C4-2B (cell line): ENCODE measurements around the gene CFAP97D2.
"Not testable (repeated sequence)": the region's sequence is repeated elsewhere in the genome, so short reads cannot be mapped to it uniquely, and the experiment has no call there.

ENCODE experiments used
- CTCF ChIP-seq: fragments of 450-650 bp; conservative IDR thresholded peaks from 2 replicates; pipeline ENCODE4 v1.5.1; 2017; ENCODE audit warnings: mild to moderate bottlenecking
- ZFX ChIP-seq: fragments of 450-650 bp; IDR thresholded peaks from 2 replicates; pipeline ENCODE4 v1.6.1; 2017

- TF ChIP-seq CTCF, ZFX: not testable (repeated sequence)
Observed at GRCh38 chr13:114148886-114149285, 30.2 kb upstream of the CFAP97D2 start.
